Liver (tissue), 3 donors: ENCODE results near the gene TMEM220.
"Not testable (repeated sequence)": the region's sequence is repeated elsewhere in the genome, so short reads cannot be mapped to it uniquely, and the experiment has no call there.

Source experiments
- FOXA1 ChIP-seq: IDR thresholded peaks from 2 replicates; pipeline ENCODE4 v1.6.1; 2016; ENCODE audit warnings: antibody characterized with exemption
- RAD21 ChIP-seq, 2 donors: IDR thresholded peaks; 2 replicates each; pipeline ENCODE4 v1.6.1; 2016; ENCODE audit warnings: antibody characterized with exemption in 2 of 2, mild to moderate bottlenecking in 2 of 2
- RXRA ChIP-seq, 2 donors: IDR thresholded peaks; 2 replicates each; pipeline ENCODE4 v1.6.1; 2017 to 2018; ENCODE audit warnings: antibody characterized with exemption in 2 of 2, mild to moderate bottlenecking in 1 of 2
- TAF1 ChIP-seq: conservative IDR thresholded peaks from 2 replicates; pipeline ENCODE4 v1.6.1; 2016; ENCODE audit warnings: antibody characterized with exemption, mild to moderate bottlenecking
- TF ChIP-seq, protein P1 (sequence below): fragments of 150-350 bp; IDR thresholded peaks from 2 replicates; pipeline ENCODE4 v1.5.1; 2017; ENCODE audit warnings: improper control_type of control experiment, low read depth, low read length; ENCODE audit not compliant: missing input control
- TF ChIP-seq, protein P2 (sequence below): IDR thresholded peaks from 2 replicates; pipeline ENCODE4 v1.6.1; 2016; ENCODE audit warnings: antibody characterized with exemption
- donor health status: healthy.
- donor health status: healthy.

DNA sequence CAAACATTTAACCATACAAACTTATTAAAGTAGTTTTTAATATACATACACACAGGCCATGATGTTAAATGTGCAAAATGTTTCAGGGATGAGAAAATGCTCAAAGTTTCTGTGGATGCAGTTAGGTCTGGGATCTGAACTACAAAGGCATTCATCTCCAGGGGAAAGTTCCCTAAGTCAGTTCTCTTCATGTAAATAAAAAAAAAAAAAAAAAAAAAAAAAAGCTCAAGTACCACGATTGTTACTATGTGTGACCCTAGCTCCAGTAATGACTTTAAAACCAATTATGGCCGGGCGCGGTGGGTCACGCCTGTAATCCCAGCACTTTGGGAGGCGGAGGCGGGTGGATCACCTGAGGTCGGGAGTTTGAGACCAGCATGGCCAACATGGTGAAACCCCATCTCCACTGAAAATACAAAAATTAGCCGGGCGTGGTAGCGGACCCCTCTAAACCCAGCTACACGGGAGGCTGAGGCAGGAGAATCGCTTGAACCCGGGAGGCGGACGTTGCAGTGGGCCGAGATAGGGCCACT, 33.9 kb downstream of the TMEM220 start:
- TF ChIP-seq, protein P1, sequence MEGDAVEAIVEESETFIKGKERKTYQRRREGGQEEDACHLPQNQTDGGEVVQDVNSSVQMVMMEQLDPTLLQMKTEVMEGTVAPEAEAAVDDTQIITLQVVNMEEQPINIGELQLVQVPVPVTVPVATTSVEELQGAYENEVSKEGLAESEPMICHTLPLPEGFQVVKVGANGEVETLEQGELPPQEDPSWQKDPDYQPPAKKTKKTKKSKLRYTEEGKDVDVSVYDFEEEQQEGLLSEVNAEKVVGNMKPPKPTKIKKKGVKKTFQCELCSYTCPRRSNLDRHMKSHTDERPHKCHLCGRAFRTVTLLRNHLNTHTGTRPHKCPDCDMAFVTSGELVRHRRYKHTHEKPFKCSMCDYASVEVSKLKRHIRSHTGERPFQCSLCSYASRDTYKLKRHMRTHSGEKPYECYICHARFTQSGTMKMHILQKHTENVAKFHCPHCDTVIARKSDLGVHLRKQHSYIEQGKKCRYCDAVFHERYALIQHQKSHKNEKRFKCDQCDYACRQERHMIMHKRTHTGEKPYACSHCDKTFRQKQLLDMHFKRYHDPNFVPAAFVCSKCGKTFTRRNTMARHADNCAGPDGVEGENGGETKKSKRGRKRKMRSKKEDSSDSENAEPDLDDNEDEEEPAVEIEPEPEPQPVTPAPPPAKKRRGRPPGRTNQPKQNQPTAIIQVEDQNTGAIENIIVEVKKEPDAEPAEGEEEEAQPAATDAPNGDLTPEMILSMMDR, result not testable (repeated sequence)
- TF ChIP-seq TAF1; FOXA1; RAD21 (IDR thresholded peaks at IDR 0.05); RXRA (IDR thresholded peaks at IDR 0.05): not testable (repeated sequence)
- TF ChIP-seq, protein P2, sequence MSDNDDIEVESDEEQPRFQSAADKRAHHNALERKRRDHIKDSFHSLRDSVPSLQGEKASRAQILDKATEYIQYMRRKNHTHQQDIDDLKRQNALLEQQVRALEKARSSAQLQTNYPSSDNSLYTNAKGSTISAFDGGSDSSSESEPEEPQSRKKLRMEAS, result not testable (repeated sequence)
